ENCODE measurements around the gene CCM2L.

DNA sequence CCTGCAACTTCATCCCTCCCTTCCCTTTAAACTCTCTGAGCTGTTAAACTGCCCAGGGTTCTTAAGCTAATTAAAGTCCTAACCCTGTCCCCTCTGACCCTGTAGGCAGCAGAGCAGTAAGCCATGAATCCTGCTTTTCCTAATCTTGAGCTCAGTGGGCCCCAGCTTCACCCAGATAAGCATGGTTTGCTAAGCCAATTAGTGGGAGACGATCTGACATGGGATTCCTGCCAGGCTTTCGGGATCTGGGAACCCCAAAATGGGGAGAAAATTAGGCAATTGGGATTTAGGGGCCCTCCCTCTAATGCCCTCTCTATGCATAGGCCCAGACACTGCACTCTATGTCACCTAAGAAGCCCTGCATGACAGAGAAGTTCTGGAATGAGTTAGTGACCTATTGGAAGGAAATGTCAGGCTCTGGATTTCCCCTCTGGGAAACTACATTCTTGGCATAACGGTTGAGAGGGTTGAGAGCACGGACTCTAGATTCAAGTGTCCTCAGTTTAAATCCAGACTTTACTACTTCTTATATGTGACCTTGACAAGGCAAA is 37.7 kb upstream of the CCM2L start:
- TF ChIP-seq, protein P1, sequence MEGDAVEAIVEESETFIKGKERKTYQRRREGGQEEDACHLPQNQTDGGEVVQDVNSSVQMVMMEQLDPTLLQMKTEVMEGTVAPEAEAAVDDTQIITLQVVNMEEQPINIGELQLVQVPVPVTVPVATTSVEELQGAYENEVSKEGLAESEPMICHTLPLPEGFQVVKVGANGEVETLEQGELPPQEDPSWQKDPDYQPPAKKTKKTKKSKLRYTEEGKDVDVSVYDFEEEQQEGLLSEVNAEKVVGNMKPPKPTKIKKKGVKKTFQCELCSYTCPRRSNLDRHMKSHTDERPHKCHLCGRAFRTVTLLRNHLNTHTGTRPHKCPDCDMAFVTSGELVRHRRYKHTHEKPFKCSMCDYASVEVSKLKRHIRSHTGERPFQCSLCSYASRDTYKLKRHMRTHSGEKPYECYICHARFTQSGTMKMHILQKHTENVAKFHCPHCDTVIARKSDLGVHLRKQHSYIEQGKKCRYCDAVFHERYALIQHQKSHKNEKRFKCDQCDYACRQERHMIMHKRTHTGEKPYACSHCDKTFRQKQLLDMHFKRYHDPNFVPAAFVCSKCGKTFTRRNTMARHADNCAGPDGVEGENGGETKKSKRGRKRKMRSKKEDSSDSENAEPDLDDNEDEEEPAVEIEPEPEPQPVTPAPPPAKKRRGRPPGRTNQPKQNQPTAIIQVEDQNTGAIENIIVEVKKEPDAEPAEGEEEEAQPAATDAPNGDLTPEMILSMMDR (conservative IDR thresholded peaks at IDR 0.05; ENCODE audit: low read length) = no peak
- no peak for TF ChIP-seq EZH2phosphoT487 (IDR thresholded peaks at IDR 0.05; ENCODE audit: borderline replicate concordance, low read depth, low read length)

Data from OCI-LY7 (cell line).